GM12875 (cell line): ENCODE data around the gene TSHZ1.
A peak's percentile ranks its signal among the peaks of the same experiment; 100 is the strongest.

Experiments
- H3K4me3 ChIP-seq: one replicate; pipeline ENCODE4 v1.5.1; 2011; ENCODE audit warnings: low read depth, low read length, control low read depth
- CTCF ChIP-seq: IDR thresholded peaks from 2 replicates; pipeline ENCODE4 v1.5.1; 2011; ENCODE audit warnings: low read depth, mild to moderate bottlenecking, control low read depth, inconsistent platforms, low read length, moderate library complexity, borderline replicate concordance; ENCODE audit not compliant: insufficient read depth

The TSHZ1 gene

GRCh38 chr18:75200071-75200470 is 10.5 kb upstream of the TSHZ1 start:
- no peak overlapping the region for H3K4me3 ChIP-seq
- no peak for TF ChIP-seq CTCF

DNA sequence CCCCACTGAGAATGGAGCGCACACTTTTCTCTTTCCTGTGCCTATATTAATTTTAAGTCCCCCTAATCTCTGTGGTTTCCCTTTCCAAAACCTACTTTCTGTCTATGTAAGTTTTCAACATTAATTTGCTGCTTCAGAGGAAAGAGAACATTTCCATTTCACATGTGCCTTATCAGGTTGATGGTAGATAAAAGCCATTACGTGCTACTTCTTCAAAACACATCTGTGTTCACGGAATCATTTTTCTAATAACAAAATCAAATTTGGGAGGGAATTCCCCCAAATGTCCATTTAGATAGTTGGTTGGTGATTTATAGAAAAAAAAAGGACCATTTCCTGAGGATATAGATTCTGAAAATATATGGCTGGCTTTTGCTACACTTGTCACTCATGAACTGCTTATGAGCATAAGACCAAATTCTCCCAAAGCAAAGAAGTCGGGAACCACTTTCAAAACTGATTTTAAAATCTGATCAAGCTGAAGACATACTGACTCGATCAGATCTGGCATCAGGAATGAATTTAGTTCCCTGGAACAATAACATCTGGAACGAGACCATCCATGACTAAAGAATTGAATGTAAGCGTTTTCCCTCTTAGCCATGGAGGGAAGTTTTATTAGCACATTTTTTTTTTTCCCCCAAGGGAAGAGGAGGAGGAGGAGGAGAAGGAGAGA is 9.9 kb upstream of the TSHZ1 start:
- H3K4me3 ChIP-seq, result no peak overlapping the region
- TF ChIP-seq CTCF, result no peak

DNA sequence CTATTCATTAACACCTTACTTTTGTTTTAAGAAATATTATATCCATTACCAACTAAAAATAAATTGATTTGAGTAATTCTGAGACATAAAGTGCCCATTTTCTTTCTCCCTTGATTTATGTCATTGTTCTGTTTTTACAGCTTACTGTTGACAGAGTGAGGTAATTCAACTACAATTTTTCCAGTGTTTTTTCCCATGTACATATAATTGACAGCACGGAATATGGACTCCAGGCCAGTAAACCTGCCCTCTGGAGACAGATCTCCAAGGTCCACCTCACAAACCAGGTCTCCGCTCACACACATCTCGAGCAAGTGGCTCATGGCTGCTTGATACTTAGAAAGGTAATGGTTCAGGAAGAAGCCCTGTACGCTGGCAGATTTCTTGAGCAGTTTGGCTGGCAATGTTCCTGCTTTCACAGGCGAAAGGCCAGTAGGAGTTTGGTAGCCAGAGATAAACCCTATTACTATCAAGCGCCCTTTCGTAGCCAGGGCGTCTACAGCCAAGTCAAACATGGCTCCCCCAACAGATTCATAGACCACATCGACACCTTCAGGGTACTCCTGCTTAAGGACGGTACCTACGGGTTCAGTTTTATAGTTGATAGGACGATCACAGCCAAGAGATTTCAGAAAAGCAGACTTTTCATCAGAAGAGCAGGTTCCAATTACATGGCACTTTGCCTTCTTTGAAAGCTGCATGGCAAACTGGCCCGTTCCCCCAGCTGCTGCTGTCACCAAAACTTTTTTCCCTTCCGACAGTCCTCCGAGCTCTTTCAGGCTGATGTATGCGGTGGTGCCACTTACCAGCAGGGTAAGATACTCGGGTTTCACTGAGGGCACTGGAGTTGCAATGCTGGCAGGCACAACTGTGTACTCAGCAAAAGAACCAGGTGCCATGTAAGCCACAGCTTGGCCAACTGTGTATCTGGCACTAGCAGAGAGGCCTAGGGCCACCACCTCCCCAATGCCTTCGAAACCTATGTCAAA is 9.0 kb upstream of the TSHZ1 start:
- no peak for TF ChIP-seq CTCF

DNA sequence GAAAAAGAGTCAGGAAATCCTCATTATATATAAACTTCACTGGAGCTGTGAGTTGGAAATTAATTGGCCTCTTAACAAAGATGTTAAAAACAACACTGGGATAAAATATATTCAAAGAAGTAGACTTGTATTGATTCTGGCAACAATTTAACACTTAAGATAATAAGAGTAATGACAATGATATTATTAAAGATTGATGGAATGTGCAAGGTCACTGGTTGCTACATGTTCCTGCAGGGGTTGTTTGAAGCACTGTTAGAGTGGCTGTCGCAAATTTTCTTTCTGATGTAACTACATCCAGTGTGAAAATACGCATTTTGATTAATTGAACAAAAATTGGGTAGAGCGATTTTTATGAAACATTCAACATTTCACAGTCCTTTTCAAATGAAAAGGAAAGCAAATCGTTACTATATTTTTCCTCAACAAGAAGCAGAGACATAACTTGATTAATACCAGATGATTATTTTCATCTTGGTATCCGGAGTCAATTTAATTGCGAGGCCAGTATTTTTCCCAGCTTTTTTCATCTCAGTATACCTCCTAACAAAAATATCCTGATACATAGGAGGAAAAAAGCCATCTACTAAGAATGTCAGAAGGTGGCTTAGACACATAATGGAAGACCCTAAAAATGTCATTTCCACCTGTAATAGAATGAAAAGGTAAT is 7.8 kb upstream of the TSHZ1 start:
- TF ChIP-seq CTCF, result no peak
- no peak overlapping the region for H3K4me3 ChIP-seq

More for the DNA sequence above, 9.0 kb upstream of the TSHZ1 start:
- no peak overlapping the region for H3K4me3 ChIP-seq

GRCh38 chr18:75203416-75204268 is 7.0 kb upstream of the TSHZ1 start:
- H3K4me3 ChIP-seq, result no peak overlapping the region
- TF ChIP-seq CTCF, result no peak

DNA sequence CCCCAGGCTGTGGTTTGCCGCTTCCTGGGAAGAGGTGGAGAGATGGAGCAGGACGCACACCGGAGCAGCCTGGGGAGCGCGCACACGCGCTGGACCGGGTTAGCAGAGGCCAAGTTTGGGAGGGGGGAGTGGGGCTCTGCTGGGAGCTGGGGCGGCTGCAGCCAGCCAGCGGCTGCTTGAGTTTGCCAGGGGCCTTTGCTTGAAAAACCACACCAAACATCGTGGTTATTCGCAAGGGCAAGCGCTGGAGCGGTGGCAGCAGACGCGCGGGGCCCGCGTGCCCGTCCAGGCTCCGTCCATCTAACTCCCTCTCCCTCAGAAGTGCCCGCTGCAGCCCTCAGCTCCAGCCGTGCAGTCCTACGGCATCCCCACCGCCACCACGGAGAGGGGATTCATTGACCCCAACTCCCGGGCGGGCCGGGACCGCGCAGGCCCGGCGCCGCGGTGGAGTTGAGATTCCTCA is 6.3 kb upstream of the TSHZ1 start:
- no peak for TF ChIP-seq CTCF
- H3K4me3 ChIP-seq, result peak overlapping the region; percentile 48
